Endothelial cell of umbilical vein (primary cell): ENCODE measurements around the gene SPIRE1. TPM values are rescaled to one million over a fixed set of nuclear protein-coding genes. Genes with fewer than 3 reads are reported as not detected.

Source experiments
- BruUV-seq: library from RNA; stranded (reverse); fragments of 400-500 nt; replicated peaks from 2 replicates; lab custom pipeline; 2021; lab: Mats Ljungman, UMichigan
- CTCF ChIA-PET: fragments of 300-600, 350-600 bp; sonication (Branson Sonifier 250); formaldehyde crosslinking; loops from one replicate; lab custom pipeline; 2021; ENCODE audit warnings: antibody characterized with exemption, inconsistent platforms; lab: Charles Lee
- POLR2A ChIA-PET: fragments of 300-600, 350-600 bp; sonication (Branson Sonifier 250); formaldehyde crosslinking; loops from one replicate; lab custom pipeline; 2021; ENCODE audit warnings: antibody characterized with exemption, inconsistent platforms; lab: Charles Lee
- DNase-seq: peaks from one replicate; pipeline ENCODE4 v3.0.0-alpha.2; 2011; ENCODE audit warnings: low read depth, low spot score
- FAIRE-seq: peaks from 2 replicates; lab custom pipeline; 2011; peaks lifted over from hg19 to GRCh38; lab: Jason Lieb, UNC
- H2AFZ ChIP-seq: 2 replicates; pipeline ENCODE4 v1.6.0; 2012; ENCODE audit warnings: low read depth, low read length, control low read depth, inconsistent platforms
- H3K27ac ChIP-seq: 2 replicates; pipeline ENCODE4 v1.5.1; 2011; ENCODE audit warnings: low read depth, mild to moderate bottlenecking, control low read depth, low read length, moderate library complexity; ENCODE audit not compliant: insufficient read depth
- H3K27me3 ChIP-seq, 2 experiments: 2 replicates each; pipeline versions ENCODE4 v1.6.0 to v1.6.1; 2011; ENCODE audit warnings: low read length in 2 of 2, mixed read lengths in 1 of 2; ENCODE audit not compliant: control insufficient read depth in 2 of 2, insufficient read depth in 2 of 2
- H3K36me3 ChIP-seq, 2 experiments: 2 replicates in 1 of 2; 3 replicates in 1 of 2; pipeline ENCODE4 v1.5.1; 2011; ENCODE audit warnings: low read length in 2 of 2, mild to moderate bottlenecking in 1 of 2, moderate library complexity in 1 of 2; ENCODE audit not compliant: control insufficient read depth in 2 of 2, insufficient read depth in 2 of 2; ENCODE audit errors: extremely low read depth in 1 of 2
- H3K4me1 ChIP-seq: 3 replicates; pipeline ENCODE4 v1.5.1; 2011; ENCODE audit warnings: mild to moderate bottlenecking, low read length; ENCODE audit not compliant: control insufficient read depth, insufficient read depth; ENCODE audit errors: extremely low read depth
- H3K4me2 ChIP-seq: 2 replicates; pipeline ENCODE4 v1.6.1; 2011; ENCODE audit warnings: low read length, control low read depth, mixed read lengths; ENCODE audit not compliant: insufficient read depth
- H3K4me3 ChIP-seq, 3 experiments: fragments of 200-600 bp in 1 of 3; sonication (generic), shearing (Covaris generic) in 1 of 3; replicated peaks in 1 of 3; 2 replicates each; pipeline ENCODE4 v1.5.1; 2011 to 2016; ENCODE audit warnings: control low read depth in 3 of 3, low read length in 3 of 3, mild to moderate bottlenecking in 2 of 3, inconsistent platforms in 1 of 3, low read depth in 1 of 3, moderate library complexity in 1 of 3; ENCODE audit not compliant: insufficient read depth in 1 of 3
- H3K79me2 ChIP-seq: 2 replicates; pipeline ENCODE4 v1.6.0; 2012; ENCODE audit warnings: low read length, inconsistent platforms; ENCODE audit not compliant: control insufficient read depth, insufficient read depth
- H3K9ac ChIP-seq: replicated peaks from 2 replicates; pipeline ENCODE3; 2011; ENCODE audit warnings: low read length, control low read depth; ENCODE audit not compliant: insufficient read depth; ENCODE audit errors: extremely low read depth
- H3K9me1 ChIP-seq: replicated peaks from 3 replicates; pipeline ENCODE4 v1.6.0; 2011; ENCODE audit warnings: mild to moderate bottlenecking, low read length; ENCODE audit not compliant: control insufficient read depth, insufficient read depth; ENCODE audit errors: extremely low read depth
- H3K9me3 ChIP-seq: replicated peaks from 2 replicates; pipeline ENCODE4 v1.5.1; 2012; ENCODE audit warnings: low read length, inconsistent platforms; ENCODE audit not compliant: control insufficient read depth, insufficient read depth
- H4K20me1 ChIP-seq: replicated peaks from 2 replicates; pipeline ENCODE3; 2011; ENCODE audit warnings: mild to moderate bottlenecking, low read length; ENCODE audit not compliant: control insufficient read depth, insufficient read depth; ENCODE audit errors: extremely low read depth
- FOS ChIP-seq: IDR thresholded peaks from 2 replicates; pipeline ENCODE4 v1.6.1; 2011; ENCODE audit warnings: mild to moderate bottlenecking, low read length, moderate library complexity, borderline replicate concordance; ENCODE audit not compliant: insufficient read depth
- GATA2 ChIP-seq: IDR thresholded peaks from 2 replicates; pipeline ENCODE4 v1.7.0; 2011; ENCODE audit warnings: low read depth, mild to moderate bottlenecking, moderate library complexity, mixed read lengths, low read length; ENCODE audit not compliant: insufficient read length, insufficient read depth
- JUN ChIP-seq: IDR thresholded peaks from 2 replicates; pipeline ENCODE4 v1.6.1; 2011; ENCODE audit warnings: borderline replicate concordance, low read depth; ENCODE audit not compliant: insufficient read length, insufficient read depth
- MYC ChIP-seq: IDR thresholded peaks from one replicate; pipeline ENCODE4 v1.6.1; 2011; ENCODE audit warnings: mild to moderate bottlenecking, low read depth, low read length
- POLR2A ChIP-seq: IDR thresholded peaks from 2 replicates; pipeline ENCODE4 v1.6.1; 2012; ENCODE audit warnings: low read depth, mild to moderate bottlenecking, control low read depth, low read length
- POLR2AphosphoS5 ChIP-seq: IDR thresholded peaks from 2 replicates; pipeline ENCODE4 v1.6.1; 2012; ENCODE audit warnings: low read depth, mild to moderate bottlenecking, control low read depth, low read length, moderate library complexity; ENCODE audit not compliant: insufficient read depth
- dilution Hi-C: fragments of 300-500 bp; cut with MboI; formaldehyde crosslinking; loops from one replicate; pipeline ENCODE4 v1.15.0; 2019; ENCODE audit warnings: low sequenced_read_pairs; ENCODE audit not compliant: extremely low pct_ligation_motif_present
- intact Hi-C: fragments of 100-400 bp; cut with micrococcal nuclease; formaldehyde crosslinking; loops from one replicate; pipeline ENCODE4 v1.10.0; 2022
- polyA plus RNA-seq, 4 experiments: library from polyadenylated mRNA; depleted of rRNA in 3 of 4; stranded (reverse) in 3 of 4; unstranded in 1 of 4; fragments of >200 nt; gene quantifications; 2 replicates each; pipeline versions ENCODE4 v1.2.1 to v1.2.3, GENCODE V29; 2011 to 2012; ENCODE audit warnings: missing spikeins in 1 of 4
- total RNA-seq: library from RNA; stranded (reverse); gene quantifications from 2 replicates; pipeline ENCODE4 v1.2.3, GENCODE V29; 2021
- TF ChIP-seq, protein P1 (sequence below), 2 donors: IDR thresholded peaks; 1 replicate in 1 of 2; 2 replicates in 1 of 2; pipeline ENCODE4 v1.5.1; 2011; ENCODE audit warnings: low read length in 2 of 2, mild to moderate bottlenecking in 2 of 2, moderate library complexity in 2 of 2, control low read depth in 1 of 2, inconsistent platforms in 1 of 2, low read depth in 1 of 2; ENCODE audit not compliant: insufficient read depth in 1 of 2; ENCODE audit errors: extremely low read depth in 1 of 2

Gene SPIRE1
- total and polyA plus RNA-seq, 2 donors (not counting 3 experiments of a cell fraction or from before 2014, with no cell fraction given) = 13.1 to 44.0 TPM

DNA sequence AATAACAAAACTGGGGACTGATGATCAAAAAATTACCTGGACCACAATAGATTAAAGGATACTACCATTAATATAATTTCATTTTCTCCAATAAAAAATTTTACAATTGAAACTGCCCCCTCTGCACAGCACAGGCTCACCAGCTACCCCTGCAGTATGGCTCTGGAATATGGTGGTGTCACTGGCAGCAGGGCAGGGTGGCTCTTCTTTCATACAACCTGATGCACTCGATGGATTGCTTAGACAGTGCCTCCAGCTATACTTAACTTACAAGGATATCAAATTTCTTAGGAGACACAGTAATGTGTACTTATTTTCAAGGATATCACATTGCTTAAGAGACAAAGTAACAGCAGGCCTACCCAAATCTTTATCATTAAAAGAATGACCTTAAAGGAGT is 126.2 kb downstream of the SPIRE1 start:
- Histone ChIP-seq H3K27me3 (no peaks in the 10 kb centered on the region), H3K4me1 (no peaks in the 10 kb centered on the region), H3K4me3 (no peak overlapping the region), H3K79me2 (peaks cover 42% of the 10 kb centered on the region), H4K20me1 (no peaks in the 10 kb centered on the region), H3K36me3 (no peaks in the 10 kb centered on the region), H3K27ac (no peak overlapping the region), H3K4me2 (no peak overlapping the region), H2AFZ (no peak overlapping the region), H3K9me1 (no peaks in the 10 kb centered on the region), H3K9ac (no peak overlapping the region), H3K9me3 (no peaks in the 10 kb centered on the region)
- no peak for FAIRE-seq
- DNase-seq = no peak
- dilution Hi-C loops = no loop called here
- ChIA-PET CTCF (no interaction called here), POLR2A (no interaction called here)
- intact Hi-C loops = no loop called here
- no peak for TF ChIP-seq FOS
- no peak for TF ChIP-seq JUN
- no peak for TF ChIP-seq POLR2A
- TF ChIP-seq, protein P1, sequence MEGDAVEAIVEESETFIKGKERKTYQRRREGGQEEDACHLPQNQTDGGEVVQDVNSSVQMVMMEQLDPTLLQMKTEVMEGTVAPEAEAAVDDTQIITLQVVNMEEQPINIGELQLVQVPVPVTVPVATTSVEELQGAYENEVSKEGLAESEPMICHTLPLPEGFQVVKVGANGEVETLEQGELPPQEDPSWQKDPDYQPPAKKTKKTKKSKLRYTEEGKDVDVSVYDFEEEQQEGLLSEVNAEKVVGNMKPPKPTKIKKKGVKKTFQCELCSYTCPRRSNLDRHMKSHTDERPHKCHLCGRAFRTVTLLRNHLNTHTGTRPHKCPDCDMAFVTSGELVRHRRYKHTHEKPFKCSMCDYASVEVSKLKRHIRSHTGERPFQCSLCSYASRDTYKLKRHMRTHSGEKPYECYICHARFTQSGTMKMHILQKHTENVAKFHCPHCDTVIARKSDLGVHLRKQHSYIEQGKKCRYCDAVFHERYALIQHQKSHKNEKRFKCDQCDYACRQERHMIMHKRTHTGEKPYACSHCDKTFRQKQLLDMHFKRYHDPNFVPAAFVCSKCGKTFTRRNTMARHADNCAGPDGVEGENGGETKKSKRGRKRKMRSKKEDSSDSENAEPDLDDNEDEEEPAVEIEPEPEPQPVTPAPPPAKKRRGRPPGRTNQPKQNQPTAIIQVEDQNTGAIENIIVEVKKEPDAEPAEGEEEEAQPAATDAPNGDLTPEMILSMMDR (IDR thresholded peaks at IDR 0.05; ENCODE audit: extremely low read depth in 1 of 2, insufficient read depth in 1 of 2, low read depth in 1 of 2, low read length in 2 of 2) = no peak
- TF ChIP-seq POLR2AphosphoS5 = no peak
- TF ChIP-seq MYC = no peak
- no peak for TF ChIP-seq GATA2
- no TSS peak for BruUV-seq
